MM.1S (cell line): ENCODE measurements around the gene CEP104.
"Not testable (repeated sequence)": the region's sequence is repeated elsewhere in the genome, so short reads cannot be mapped to it uniquely, and the experiment has no call there.

Experiments used
- DNase-seq: peaks from one replicate; pipeline ENCODE4 v3.0.0-alpha.2; 2015
- H2AFZ ChIP-seq: fragments of 300-600 bp; sonication (generic); 2 replicates; pipeline ENCODE4 v1.6.0; 2016; ENCODE audit warnings: antibody characterized with exemption, low read length
- H3F3A ChIP-seq: fragments of 300-600 bp; sonication (generic); 2 replicates; pipeline ENCODE4 v1.6.1; 2016; ENCODE audit warnings: mild to moderate bottlenecking, antibody characterized with exemption, low read length, moderate library complexity, mixed read lengths; ENCODE audit not compliant: insufficient read depth
- H3K27ac ChIP-seq: fragments of 300-600 bp; sonication (generic); 2 replicates; pipeline ENCODE4 v1.5.1; 2016; ENCODE audit warnings: mild to moderate bottlenecking, low read length
- H3K27me3 ChIP-seq: fragments of 300-600 bp; sonication (generic); replicated peaks from 2 replicates; pipeline ENCODE4 v1.6.0; 2016; ENCODE audit warnings: low read length; ENCODE audit not compliant: insufficient read depth
- H3K36me3 ChIP-seq: fragments of 300-600 bp; sonication (generic); replicated peaks from 2 replicates; pipeline ENCODE4 v1.6.1; 2016; ENCODE audit warnings: mild to moderate bottlenecking, low read length, mixed read lengths; ENCODE audit not compliant: insufficient read depth
- H3K4me1 ChIP-seq: fragments of 300-600 bp; sonication (generic); 2 replicates; pipeline ENCODE4 v1.6.1; 2016; ENCODE audit warnings: low read length, mixed read lengths
- H3K4me2 ChIP-seq: fragments of 300-600 bp; sonication (generic); 2 replicates; pipeline ENCODE4 v1.6.0; 2016; ENCODE audit warnings: low read depth, low read length
- H3K4me3 ChIP-seq: fragments of 300-600 bp; sonication (generic); 2 replicates; pipeline ENCODE4 v1.5.1; 2016; ENCODE audit warnings: low read length, mixed read lengths
- H3K79me2 ChIP-seq: fragments of 300-600 bp; sonication (generic); 2 replicates; pipeline ENCODE4 v1.6.1; 2016; ENCODE audit warnings: mixed run types, low read length, mixed read lengths
- H3K9ac ChIP-seq: fragments of 300-600 bp; sonication (generic); 2 replicates; pipeline ENCODE4 v1.6.1; 2016; ENCODE audit warnings: low read length, mixed read lengths
- H3K9me2 ChIP-seq: fragments of 300-600 bp; sonication (generic); replicated peaks from 2 replicates; pipeline ENCODE4 v1.6.1; 2016; ENCODE audit warnings: mild to moderate bottlenecking, low read length, mixed read lengths; ENCODE audit not compliant: insufficient read depth
- H3K9me3 ChIP-seq: fragments of 300-600 bp; sonication (generic); replicated peaks from 2 replicates; pipeline ENCODE4 v1.6.1; 2016; ENCODE audit warnings: mild to moderate bottlenecking, low read length, mixed read lengths; ENCODE audit not compliant: insufficient read depth
- H4K20me1 ChIP-seq: fragments of 300-600 bp; sonication (generic); 2 replicates; pipeline ENCODE4 v1.6.1; 2016; ENCODE audit warnings: mild to moderate bottlenecking, low read length, moderate library complexity, mixed read lengths; ENCODE audit not compliant: insufficient read depth
- CTCF ChIP-seq: fragments of 300-600 bp; sonication (generic); IDR thresholded peaks from 2 replicates; pipeline ENCODE4 v1.5.1; 2016; ENCODE audit warnings: antibody characterized with exemption, low read length, mixed read lengths
- EZH2 ChIP-seq: fragments of 300-600 bp; sonication (generic); optimal IDR thresholded peaks from 2 replicates; pipeline ENCODE3; 2017; ENCODE audit warnings: low read depth, mild to moderate bottlenecking, antibody characterized with exemption, low read length, mixed read lengths
- EZH2phosphoT487 ChIP-seq: fragments of 300-600 bp; sonication (generic); IDR thresholded peaks from 2 replicates; pipeline ENCODE4 v1.6.1; 2018; ENCODE audit warnings: antibody characterized with exemption, low read length

The CEP104 gene

GRCh38 chr1:3814065-3814464 is 42.9 kb downstream of the CEP104 start:
- no peaks in the 10 kb centered on the region for H3F3A ChIP-seq
- H3K4me2 ChIP-seq = no peak overlapping the region
- no peaks in the 10 kb centered on the region for H3K36me3 ChIP-seq
- H3K4me1 ChIP-seq = no peaks in the 10 kb centered on the region
- H3K27me3 ChIP-seq = no peaks in the 10 kb centered on the region
- H3K79me2 ChIP-seq = no peaks in the 10 kb centered on the region
- no peak for DNase-seq
- no peak for TF ChIP-seq CTCF
- no peak for TF ChIP-seq EZH2phosphoT487
- TF ChIP-seq EZH2 = no peak
- H4K20me1 ChIP-seq = no peaks in the 10 kb centered on the region
- H3K9me2 ChIP-seq = no peaks in the 10 kb centered on the region
- no peaks in the 10 kb centered on the region for H3K9me3 ChIP-seq
- no peak overlapping the region for H3K27ac ChIP-seq
- H3K9ac ChIP-seq = no peak overlapping the region
- no peak overlapping the region for H2AFZ ChIP-seq
- no peak overlapping the region for H3K4me3 ChIP-seq

- H3K9me3 ChIP-seq = no peaks in the 10 kb centered on the region
- no peak overlapping the region for H3K4me3 ChIP-seq
- H3K4me1 ChIP-seq = no peaks in the 10 kb centered on the region
- no peaks in the 10 kb centered on the region for H3K9me2 ChIP-seq
- TF ChIP-seq CTCF (no peak), EZH2phosphoT487 (no peak), EZH2 (no peak)
- H3K4me2 ChIP-seq = no peak overlapping the region
- H3K36me3 ChIP-seq = no peaks in the 10 kb centered on the region
- no peaks in the 10 kb centered on the region for H3F3A ChIP-seq
- H3K27ac ChIP-seq = no peak overlapping the region
- H3K9ac ChIP-seq = no peak overlapping the region
- DNase-seq = no peak
- H3K79me2 ChIP-seq = no peaks in the 10 kb centered on the region
- no peaks in the 10 kb centered on the region for H4K20me1 ChIP-seq
- no peak overlapping the region for H2AFZ ChIP-seq
- H3K27me3 ChIP-seq = peaks cover 5% of the 10 kb centered on the region; the same call in 1 of the 2 replicates
These were observed 45.5 kb downstream of the CEP104 start for GRCh38 chr1:3811595-3811911.

- H3K9me3 ChIP-seq, H3K9ac ChIP-seq, H3F3A ChIP-seq, H2AFZ ChIP-seq, H3K4me3 ChIP-seq, H3K36me3 ChIP-seq, H4K20me1 ChIP-seq, H3K4me1 ChIP-seq, H3K27ac ChIP-seq, H3K4me2 ChIP-seq, H3K79me2 ChIP-seq, DNase-seq, H3K9me2 ChIP-seq: not testable (repeated sequence)
- H3K27me3 ChIP-seq = peaks cover 10% of the 10 kb centered on the region
These were observed 46.8 kb downstream of the CEP104 start for GRCh38 chr1:3810149-3810761.

- H3K27ac ChIP-seq = no peak overlapping the region
- no peaks in the 10 kb centered on the region for H3K36me3 ChIP-seq
- no peak overlapping the region for H3K9ac ChIP-seq
- H3K4me2 ChIP-seq = no peak overlapping the region
- no peaks in the 10 kb centered on the region for H3K79me2 ChIP-seq
- H4K20me1 ChIP-seq = no peaks in the 10 kb centered on the region
- H3K4me1 ChIP-seq = no peaks in the 10 kb centered on the region
- H3K9me2 ChIP-seq = no peaks in the 10 kb centered on the region
- no peaks in the 10 kb centered on the region for H3K9me3 ChIP-seq
- DNase-seq = no peak
- no peaks in the 10 kb centered on the region for H3F3A ChIP-seq
- H2AFZ ChIP-seq = no peak overlapping the region
- peaks cover 13% of the 10 kb centered on the region for H3K27me3 ChIP-seq
- TF ChIP-seq EZH2phosphoT487 = no peak
- H3K4me3 ChIP-seq = no peak overlapping the region
These were observed 47.3 kb downstream of the CEP104 start for GRCh38 chr1:3809680-3810079.
